OCI-LY7 (cell line): Measurements from ENCODE around the gene DISC1.

ENCODE experiments used
- EZH2phosphoT487 ChIP-seq: fragments of 200-600 bp; sonication (generic); IDR thresholded peaks from 2 replicates; pipeline ENCODE4 v1.6.1; 2018; ENCODE audit warnings: low read depth, borderline replicate concordance, mild to moderate bottlenecking, mixed run types, antibody characterized with exemption, low read length, moderate library complexity, mixed read lengths
- TF ChIP-seq, protein P1 (sequence below): fragments of 200-600 bp; sonication (generic); conservative IDR thresholded peaks from 2 replicates; pipeline ENCODE4 v1.5.1; 2014; ENCODE audit warnings: mild to moderate bottlenecking, antibody characterized with exemption, low read length, moderate library complexity, mixed read lengths

DNA sequence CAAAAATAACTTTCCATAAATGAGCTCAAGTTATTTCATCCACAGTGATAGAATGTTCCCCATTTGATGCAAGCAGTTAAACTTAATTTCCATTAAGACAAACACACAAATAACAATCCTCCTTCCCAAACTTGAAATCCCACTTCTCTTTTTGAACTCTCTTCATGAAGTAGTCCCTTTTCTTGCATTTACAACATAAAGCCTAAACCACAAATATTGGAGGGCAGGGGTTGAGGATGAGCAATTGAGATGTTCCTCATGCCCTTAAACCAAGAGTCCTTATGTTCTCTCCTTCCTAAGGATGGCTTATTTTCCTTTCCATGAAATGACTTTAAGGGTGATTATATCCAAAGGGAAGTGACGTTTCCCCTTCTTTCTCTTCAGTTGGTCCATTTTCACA is 228.8 kb downstream of the DISC1 start:
- TF ChIP-seq EZH2phosphoT487 = no peak
- TF ChIP-seq, protein P1, sequence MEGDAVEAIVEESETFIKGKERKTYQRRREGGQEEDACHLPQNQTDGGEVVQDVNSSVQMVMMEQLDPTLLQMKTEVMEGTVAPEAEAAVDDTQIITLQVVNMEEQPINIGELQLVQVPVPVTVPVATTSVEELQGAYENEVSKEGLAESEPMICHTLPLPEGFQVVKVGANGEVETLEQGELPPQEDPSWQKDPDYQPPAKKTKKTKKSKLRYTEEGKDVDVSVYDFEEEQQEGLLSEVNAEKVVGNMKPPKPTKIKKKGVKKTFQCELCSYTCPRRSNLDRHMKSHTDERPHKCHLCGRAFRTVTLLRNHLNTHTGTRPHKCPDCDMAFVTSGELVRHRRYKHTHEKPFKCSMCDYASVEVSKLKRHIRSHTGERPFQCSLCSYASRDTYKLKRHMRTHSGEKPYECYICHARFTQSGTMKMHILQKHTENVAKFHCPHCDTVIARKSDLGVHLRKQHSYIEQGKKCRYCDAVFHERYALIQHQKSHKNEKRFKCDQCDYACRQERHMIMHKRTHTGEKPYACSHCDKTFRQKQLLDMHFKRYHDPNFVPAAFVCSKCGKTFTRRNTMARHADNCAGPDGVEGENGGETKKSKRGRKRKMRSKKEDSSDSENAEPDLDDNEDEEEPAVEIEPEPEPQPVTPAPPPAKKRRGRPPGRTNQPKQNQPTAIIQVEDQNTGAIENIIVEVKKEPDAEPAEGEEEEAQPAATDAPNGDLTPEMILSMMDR = no peak
